GM21390 (cell line): ENCODE measurements around the gene RAB3A.
"Not testable (repeated sequence)": the region's sequence is repeated elsewhere in the genome, so short reads cannot be mapped to it uniquely, and the experiment has no call there.

Experiments
- ATAC-seq: cut with Tn5 transposase; IDR thresholded peaks from one replicate; pipeline ENCODE4 v1.9.1; 2021; ENCODE audit not compliant: unreplicated experiment

The RAB3A gene

DNA sequence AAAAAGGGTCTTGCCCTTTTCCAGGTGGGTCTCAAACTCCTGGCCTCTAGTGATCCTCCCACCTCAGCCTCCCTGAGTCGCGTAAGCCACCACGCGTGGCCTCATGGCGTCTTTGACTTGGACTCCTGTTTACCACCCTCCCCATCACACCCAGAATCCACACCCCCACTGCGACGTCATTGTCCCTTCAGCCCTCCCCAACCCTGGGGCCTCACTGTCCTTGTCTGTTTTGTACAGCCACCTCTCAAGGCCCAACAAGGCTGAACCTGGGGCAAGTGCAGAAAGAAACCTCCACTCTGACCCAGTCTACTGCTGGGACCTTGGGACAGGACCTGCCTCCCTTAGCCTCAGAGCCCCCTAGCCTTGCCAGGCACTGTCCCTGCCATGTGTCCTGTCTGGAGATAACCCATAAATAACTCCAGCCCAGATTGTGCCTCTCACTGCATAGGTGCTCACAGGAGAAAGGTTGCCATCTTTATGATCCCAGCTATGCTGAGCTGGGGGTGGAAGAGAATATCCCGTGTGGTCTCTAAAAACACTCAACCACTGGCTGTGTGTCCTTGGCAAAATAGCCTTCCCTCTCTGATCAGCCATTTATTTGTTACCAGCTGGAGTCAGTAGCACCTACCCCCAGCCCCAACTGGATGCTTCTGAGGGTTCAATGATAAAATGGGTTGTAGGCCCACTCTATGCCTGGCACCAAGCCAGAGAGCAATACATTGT, 32.1 kb downstream of the RAB3A start:
- ATAC-seq = no peak

DNA sequence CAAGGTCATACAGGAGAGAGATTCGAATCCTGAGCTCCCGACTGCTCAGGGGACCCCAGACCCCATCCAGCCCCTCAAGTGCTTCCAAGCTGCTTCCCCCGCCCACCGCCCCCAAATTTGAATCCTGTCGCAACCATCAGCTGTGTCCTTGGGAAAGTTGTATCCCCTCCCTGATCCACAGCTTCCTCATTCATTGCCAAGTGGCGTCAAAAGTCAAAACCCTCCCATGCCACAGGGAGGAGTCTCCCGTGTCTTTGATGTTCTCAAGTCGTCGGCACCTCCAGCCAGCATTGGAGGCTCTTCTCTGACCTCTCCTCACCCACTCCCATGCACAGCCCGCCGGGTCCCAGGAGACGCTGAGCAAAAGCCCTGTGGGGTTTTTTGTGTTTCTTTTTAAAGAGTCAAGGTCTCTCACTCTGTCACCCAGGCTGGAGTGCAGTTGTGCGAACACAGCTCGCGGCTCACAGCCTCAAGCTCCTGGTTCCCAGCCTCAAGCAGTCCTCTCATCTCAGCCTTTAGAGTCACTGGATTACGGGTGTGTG, 33.1 kb downstream of the RAB3A start:
- ATAC-seq = no peak

DNA sequence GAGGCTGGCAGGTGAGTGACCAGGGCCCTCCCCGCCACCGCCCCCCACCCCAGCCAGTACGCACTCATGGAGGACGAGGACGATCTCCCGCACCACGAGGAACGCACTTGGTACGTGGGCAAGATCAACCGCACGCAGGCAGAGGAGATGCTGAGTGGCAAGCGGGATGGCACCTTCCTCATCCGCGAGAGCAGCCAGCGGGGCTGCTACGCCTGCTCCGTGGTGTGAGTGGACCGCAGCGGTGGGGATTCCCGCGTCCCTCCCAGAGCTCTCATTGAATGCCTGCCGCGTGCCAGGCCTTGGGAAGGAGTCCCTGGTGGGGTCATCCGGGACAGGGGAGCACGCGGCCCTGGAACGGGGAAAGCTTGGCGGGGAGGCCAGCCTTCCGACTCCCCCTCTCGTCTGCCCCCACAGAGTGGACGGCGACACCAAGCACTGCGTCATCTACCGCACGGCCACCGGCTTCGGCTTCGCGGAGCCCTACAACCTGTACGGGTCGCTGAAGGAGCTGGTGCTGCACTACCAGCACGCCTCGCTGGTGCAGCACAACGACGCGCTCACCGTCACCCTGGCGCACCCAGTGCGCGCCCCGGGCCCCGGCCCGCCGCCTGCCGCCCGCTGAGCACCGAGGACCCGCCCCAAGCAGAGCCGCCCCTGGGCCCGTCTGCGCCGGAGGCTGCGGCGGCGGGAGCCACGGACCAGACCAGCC, 35.0 kb downstream of the RAB3A start:
- no peak for ATAC-seq

DNA sequence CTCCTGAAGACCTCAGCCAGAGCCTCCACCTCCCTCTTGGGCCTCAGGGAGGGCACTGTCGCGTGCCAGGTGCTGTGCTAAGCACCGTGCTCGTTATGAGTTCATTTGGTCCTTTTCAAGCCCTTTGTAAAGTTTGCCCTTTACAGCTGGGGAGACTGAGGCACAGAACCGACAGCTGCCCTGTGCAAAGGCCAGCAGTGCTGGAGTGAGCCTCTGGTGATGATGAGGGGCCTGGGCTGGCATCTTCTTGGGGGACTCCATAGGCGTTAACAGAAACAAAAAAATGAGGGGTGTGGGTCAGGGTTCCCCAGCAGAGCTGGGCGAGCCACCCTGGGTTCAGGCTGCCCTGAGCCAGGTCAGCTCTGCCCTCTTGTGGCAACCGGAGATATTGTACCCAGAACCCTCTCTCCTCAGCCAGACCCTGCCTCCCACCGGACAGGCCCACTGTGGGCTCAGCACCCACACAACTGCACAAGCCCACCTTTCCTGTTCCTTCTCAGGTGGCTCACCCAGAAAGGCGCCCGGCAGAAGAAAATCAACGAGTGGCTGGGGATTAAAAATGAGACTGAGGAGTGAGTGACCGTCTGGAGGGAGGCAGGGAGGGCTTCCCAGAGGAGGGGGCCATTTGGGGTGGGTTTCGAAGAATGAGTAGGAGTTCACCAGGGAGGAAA, 35.7 kb downstream of the RAB3A start:
- ATAC-seq = no peak

DNA sequence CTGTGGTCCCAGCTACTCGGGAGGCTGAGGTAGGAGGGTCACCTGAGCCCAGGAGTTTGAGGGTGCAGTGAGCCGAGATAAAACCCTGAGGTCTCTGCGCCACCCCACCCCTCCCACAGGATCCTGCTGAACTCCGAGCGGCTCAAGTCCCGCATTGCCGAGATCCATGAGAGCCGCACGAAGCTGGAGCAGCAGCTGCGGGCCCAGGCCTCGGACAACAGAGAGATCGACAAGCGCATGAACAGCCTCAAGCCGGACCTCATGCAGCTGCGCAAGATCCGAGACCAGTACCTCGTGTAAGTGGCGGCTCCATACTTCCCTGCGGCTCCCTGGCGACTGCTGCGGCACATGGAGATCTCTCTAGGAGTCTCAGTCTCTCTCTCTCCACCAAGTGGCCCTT, 36.8 kb downstream of the RAB3A start:
- ATAC-seq = no peak

DNA sequence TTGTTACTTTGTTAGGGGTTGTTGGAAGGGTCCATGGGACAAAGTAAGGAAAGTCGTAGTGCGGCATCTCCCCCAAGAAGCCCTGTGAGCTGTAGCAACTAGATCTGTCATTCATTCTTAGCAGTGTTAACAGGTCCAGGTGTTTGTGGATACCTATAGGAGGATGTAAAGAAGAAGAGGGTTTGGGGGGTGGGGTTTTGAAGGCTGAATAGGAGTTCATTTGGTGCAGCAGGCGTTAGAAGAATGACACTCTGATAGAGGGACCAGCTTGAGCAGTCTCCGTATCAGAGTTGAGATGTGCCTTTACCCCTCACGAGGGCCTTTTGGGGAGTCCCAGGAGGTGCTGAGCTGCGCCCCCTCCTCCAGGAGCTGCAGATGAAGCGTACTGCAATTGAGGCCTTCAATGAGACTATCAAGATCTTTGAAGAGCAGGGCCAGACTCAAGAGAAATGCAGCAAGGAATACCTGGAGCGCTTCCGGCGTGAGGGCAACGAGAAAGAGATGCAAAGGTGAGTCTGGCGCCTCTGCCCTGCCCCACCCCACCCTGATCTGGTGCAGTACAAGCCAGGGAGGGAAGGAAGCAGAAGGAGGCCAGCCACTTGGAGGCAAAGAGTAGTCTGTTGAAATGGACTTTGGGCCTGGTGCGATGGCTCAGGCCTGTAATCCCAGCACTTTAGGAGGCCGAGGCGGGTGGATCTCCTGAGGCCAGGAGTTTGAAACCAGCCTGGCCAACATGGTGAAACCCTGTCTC, 37.9 kb downstream of the RAB3A start:
- no peak for ATAC-seq

DNA sequence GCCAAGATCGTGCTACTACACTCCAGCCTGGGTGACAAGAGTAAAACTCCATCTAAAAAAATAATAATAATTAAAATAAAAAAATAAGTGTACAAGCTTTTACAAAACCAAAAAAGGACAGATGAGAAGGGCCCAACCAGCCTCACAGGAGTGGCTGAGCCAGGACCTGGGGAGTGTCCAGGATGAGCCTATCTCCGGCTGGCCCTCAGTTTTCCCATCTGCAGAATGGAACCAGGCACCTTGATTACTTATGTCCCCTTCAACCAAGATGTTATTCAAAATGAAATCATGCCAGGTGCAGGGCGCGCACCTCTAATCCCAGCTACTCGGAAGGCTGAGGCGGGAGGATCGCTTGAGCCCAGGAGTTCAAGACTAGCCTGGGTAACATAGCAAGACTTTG, 39.8 kb downstream of the RAB3A start:
- no peak for ATAC-seq

DNA sequence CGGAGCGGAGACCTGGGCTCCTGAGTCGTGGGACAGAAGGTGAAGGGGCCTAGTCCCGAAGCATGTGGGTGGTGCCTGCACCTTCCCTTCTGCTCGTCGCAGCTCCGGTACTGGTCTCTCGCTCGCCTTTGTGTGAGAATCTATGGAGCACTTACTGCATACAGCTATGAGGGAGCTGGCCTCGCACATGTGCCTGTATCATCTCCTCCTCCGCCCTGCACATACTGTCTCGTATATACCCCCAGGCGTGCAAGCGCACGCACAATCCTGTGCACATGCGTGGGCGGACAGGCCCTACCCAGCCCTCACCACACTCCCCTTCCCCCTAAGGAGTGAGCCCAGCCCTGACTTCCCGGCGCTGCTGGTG, 42.2 kb downstream of the RAB3A start:
- no peak for ATAC-seq

DNA sequence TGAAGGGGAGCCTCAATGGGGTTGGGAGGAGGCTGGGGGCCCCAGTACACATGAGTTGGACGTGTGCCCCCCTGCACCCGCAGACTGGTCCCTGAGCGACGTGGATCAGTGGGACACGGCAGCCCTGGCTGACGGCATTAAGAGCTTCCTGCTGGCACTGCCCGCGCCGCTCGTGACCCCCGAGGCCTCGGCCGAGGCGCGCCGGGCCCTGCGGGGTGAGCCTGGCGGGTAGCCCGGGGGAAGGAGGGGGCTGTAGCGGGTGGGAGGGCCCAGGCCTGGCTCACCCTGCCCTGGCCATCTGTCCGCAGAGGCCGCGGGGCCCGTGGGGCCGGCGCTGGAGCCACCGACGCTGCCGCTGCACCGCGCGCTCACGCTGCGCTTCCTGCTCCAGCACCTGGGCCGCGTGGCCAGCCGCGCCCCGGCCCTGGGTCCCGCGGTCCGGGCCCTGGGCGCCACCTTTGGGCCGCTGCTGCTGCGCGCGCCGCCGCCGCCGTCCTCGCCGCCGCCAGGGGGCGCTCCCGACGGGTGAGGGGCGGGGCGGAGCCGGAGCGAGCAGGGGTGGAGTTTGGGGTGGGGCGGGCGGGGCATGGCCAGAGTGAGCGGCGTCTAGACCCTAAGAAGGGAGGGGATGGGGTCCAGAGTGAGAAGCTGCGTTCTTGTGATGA, 42.7 kb downstream of the RAB3A start:
- ATAC-seq = peak; percentile 59

DNA sequence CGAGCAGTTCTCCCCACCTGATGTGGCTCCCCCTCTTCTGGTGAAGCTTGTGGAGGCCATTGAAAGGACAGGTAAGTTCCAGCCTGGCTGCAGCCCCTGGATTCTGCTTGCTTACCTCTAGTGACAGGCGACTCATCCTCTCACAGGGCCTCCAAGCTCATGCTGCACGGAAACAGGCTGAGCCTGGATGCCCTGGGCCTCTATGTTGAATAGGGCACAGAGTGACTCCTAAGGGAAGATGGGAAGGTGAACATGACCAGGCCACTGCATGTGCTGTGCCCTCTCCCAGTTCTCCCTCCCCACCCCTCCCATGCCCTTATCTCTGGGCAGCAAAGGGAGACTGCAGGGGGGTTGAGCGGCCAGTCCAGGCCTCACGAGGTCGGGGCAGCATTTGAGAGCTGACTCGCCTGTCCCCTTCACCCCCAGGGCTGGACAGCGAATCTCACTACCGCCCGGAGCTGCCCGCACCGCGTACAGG, 43.3 kb downstream of the RAB3A start:
- no peak for ATAC-seq

DNA sequence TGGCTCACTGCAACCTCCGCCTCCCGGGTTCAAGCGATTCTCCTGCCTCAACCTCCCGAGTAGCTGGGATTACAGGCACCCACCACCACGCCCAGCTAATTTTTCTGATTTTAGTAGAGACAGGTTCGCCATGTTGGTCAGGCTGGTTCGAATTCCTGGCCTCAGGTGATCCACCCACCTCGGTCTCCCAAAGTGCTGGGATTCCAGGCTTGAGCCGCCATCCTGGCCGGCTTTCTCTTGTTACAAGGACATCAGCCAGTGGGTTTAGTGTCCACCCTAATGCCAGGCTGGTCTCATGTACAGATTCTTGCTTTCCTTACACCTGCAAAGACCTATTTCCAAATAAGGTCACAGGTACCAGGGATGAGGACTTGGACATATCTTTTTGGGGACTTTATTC, 44.0 kb downstream of the RAB3A start:
- no peak for ATAC-seq

DNA sequence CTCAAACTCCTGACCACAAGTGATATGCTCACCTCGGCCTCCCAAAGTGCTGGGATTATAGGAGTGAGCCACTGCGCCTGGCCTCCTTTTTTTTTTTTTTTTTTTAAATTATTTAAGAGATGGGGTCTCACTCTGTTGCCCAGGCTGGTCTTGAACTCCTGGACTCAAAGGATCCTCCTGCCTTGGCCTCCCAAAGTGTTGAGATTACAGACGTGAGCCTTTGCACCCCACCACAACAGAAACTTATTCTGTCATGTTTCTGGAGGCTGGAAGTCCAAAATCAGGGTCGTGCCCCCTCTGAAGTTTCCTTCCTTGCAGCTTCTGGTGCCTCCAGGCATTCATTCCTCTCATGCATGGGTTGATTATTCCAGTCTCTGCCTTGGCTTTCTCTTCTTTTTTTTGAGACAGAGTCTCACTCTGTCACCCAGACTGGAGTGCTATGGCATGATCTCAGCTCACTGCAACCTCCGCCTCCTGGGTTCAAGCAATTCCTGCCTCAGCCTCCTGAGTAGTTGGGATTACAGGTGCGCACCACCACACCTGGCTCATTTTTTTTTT, 44.7 kb downstream of the RAB3A start:
- not testable (repeated sequence) for ATAC-seq

DNA sequence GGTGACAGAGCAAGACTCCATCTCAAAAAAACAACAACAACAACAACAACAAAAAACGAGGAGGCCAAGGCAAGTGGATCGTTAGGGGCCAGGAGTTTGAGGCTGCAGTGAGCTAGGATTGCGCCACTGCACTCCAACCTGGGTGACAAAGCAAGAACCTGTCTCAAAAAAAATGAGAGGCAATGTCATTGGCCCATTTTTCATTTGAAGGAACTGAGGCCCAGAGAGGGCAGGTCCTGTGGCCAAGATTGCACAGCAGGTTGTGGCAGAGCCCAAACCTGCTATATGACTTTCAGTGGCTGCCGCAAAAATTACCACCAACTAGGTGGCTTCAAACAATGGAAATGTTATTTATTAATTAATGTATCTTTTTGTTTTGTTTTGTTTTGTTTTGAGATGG, 45.4 kb downstream of the RAB3A start:
- no peak for ATAC-seq

DNA sequence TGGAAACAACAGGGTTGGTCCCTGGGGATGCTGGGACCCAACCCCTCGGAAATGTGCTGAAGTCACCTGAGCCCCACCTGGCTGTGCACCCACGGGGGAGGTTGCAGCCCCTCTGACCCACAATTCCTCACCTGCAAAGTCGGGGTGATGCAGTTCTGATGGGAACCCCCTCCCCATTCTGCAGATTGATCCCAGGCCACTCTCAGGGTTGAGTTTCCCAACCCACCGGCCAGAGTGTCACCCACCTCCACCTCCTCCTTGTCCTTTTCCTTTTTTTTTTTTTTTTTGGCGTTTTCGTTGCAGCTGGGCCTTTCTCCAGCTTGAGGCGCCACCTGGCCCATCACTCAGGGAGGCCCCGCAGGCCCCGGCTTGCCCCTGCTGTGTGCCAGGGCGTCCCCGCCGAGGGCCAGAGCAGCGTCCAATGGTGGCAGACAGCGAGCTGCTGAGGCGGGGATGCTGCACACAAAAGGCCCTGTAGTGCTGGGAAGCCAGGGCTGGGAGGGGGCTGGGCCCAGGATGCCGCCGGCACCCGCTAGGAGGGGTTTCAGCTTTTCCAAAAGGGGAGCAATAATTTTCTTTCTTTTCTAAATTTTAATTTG, 46.3 kb downstream of the RAB3A start:
- ATAC-seq = no peak

DNA sequence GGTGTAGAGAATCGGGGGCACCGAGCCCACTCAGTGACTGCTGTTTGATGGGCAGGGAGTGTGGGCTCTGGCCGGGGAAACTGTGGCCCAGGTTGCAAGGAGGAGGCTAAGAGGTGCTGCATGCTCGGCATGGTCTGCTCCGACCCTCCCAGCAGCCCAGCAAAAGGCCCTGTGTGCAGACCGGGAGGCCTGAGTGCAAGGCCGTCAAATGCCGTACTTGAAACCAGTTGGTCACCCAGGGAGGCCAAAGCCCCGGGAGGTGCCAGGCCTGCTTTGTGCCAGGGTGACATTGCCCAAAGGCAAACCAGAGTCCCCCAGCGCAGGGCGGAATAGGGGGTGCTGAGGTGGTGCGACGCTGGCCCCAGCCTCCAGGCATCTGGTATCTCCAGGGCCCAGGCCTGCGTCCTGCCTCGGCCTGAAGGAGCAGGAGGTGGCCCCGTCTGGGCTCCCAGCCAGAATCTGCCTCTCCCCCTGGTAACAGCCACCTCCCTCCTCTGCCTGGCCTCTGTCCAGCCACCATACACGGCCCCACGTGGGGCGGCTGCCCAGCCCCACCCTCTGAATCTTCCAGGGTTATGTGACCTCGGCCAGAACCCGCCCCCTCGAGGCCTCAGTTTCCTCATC, 46.9 kb downstream of the RAB3A start:
- ATAC-seq = no peak

DNA sequence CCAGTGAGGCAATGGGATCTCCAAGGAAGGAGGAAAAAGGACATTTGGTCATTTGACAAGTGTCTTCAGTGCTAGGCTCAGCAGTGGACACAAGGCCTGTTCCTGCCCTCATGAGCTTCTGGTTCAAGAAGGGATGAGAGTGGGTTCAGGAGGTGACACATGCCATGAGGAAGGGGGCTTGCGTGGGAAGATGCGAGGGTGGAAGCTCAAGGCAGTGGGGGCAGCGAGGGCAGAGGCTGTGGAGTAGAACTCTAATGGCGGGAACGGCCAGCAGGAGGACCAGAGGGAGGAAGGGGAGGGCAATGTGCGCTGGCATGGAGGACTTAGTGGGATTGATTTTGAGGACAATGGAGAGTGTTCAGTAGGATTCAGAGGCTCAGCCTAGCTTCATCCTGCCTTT, 47.6 kb downstream of the RAB3A start:
- no peak for ATAC-seq

DNA sequence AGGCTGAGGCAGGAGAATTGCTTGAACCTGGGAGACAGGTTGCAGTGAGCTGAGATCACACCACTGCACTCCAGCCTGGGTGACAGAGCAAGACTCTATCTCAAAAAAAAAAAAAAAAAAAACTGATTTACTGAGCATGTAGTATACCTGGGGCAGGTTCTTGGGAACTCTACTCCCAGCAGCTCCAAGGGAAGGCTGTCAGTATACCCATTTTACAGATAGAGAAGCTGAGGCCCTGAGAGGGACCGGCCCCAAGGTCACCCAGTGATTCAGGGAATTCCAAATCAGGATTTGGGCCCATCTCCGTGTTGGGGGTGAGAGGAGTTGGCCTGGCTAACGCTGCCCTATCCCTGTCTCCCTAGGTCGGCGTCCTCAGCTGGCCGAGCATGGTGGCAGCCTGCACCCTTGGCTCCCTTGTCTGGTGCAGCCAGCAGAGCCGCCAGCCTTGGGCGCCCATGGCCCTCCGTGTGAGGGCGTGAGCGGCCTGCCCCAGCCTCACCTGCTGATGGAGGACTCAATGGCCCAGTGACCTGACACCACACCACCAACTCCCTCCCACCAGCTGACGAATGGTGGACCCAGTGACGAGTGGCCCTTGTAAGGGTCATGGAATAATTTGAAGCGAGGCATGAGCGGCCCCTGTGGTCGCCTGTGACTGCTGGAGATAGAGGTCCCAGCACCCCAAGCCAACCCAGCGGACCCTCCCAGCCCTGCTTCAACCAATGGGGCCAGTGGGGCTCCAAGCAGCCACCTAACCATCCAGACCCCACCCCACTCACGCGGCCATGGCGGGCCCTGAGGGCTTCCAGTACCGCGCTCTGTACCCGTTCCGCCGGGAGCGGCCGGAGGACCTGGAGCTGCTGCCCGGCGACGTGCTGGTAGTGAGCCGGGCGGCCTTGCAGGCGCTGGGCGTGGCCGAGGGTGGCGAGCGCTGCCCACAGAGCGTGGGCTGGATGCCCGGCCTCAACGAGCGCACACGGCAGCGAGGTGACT, 48.5 kb downstream of the RAB3A start:
- ATAC-seq = no peak

DNA sequence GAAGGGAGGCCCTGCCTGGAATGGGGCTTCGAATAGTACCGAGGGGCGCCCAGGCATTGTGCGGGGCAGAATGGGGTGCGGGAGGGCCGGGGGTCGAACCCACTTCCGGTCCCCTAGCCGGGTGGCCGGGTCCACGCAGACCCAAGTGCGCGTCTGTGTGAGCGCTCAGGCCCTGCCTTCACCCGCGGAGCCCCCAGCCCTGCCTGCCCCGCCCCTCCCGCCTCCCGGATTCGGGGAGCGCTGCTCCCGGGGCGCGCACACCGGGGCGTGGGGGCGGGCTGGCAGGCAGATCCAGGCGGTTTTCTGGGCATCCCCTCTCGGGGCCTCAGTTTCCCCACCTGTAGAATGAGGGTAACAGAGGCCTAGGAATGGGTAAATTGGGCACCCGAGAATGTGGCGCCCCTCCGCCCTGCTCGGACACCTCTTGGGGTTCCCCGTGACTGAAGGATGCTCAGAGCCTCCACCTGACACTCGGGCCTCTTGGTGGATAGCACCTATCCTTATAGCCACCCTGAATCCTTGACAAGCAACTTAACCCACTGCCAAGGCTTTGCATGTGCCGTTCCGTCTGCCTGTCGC, 50.2 kb downstream of the RAB3A start:
- peak; percentile 0 for ATAC-seq
